Measurements from ENCODE around the gene EIF2AK2. TPM values are rescaled to one million over a fixed set of nuclear protein-coding genes. Genes with fewer than 3 reads are reported as not detected.

EIF2AK2 gene
- total and polyA plus RNA-seq, 5 donors from 2014 or later = 20.5 to 40.9 (median 23.2) TPM

- DNase-seq (no peak), ATAC-seq (ENCODE audit: low read depth in 2 of 2) (no peak)
- H3K36me3 ChIP-seq (ENCODE audit: control insufficient read depth, insufficient read depth, low read length) = peaks cover 76% of the 10 kb centered on the region
- Mint-ChIP-seq H3K36me3 (peaks cover 33% of the 10 kb centered on the region), H3K27ac (peak overlapping the region in 2 of 3 donors; percentile 67 to 77), H3K9me3 (no peaks in the 10 kb centered on the region), H3K4me3 (no peak overlapping the region), H3K27me3 (no peaks in the 10 kb centered on the region), H3K4me1 (peaks cover 0 to 9% (median 0%) of the 10 kb centered on the region in 4 donors)
- H3K4me3 ChIP-seq (ENCODE audit: low read depth, low read length) = no peak overlapping the region
- no peaks in the 10 kb centered on the region for H3K27me3 ChIP-seq (ENCODE audit: control insufficient read depth, insufficient read depth, low read length)
- H3K4me1 ChIP-seq (ENCODE audit: control insufficient read depth, insufficient read depth, low read length, poor library complexity, severe bottlenecking) = no peaks in the 10 kb centered on the region
- no peaks in the 10 kb centered on the region for H3K9me3 ChIP-seq (ENCODE audit: control insufficient read depth in 2 of 2, low read length in 2 of 2)
- H3K27ac ChIP-seq (ENCODE audit: insufficient read depth, low read length, poor library complexity, severe bottlenecking) = no peak overlapping the region
Measured at GRCh38 chr2:37096568-37096967, 60.2 kb downstream of the EIF2AK2 start.

- no peak overlapping the region for H3K27ac ChIP-seq (ENCODE audit: insufficient read depth, low read length, poor library complexity, severe bottlenecking)
- ATAC-seq (ENCODE audit: low read depth in 2 of 2) = no peak
- H3K9me3 Mint-ChIP-seq = no peaks in the 10 kb centered on the region
- H3K27ac Mint-ChIP-seq = peak overlapping the region in 1 of 3 donors; percentile 81
- H3K4me1 Mint-ChIP-seq = peaks cover 12 to 16% (median 14%) of the 10 kb centered on the region in 4 donors
- H3K27me3 ChIP-seq (ENCODE audit: control insufficient read depth, insufficient read depth, low read length) = no peaks in the 10 kb centered on the region
- DNase-seq = no peak
- H3K9me3 ChIP-seq (ENCODE audit: control insufficient read depth in 2 of 2, low read length in 2 of 2) = no peaks in the 10 kb centered on the region
- H3K36me3 ChIP-seq (ENCODE audit: control insufficient read depth, insufficient read depth, low read length) = peaks cover 74% of the 10 kb centered on the region
- H3K4me3 ChIP-seq (ENCODE audit: low read depth, low read length) = no peak overlapping the region
- H3K36me3 Mint-ChIP-seq = peaks cover 38% of the 10 kb centered on the region
- H3K4me3 Mint-ChIP-seq = no peak overlapping the region
- no peaks in the 10 kb centered on the region for H3K27me3 Mint-ChIP-seq
- H3K4me1 ChIP-seq (ENCODE audit: control insufficient read depth, insufficient read depth, low read length, poor library complexity, severe bottlenecking) = no peaks in the 10 kb centered on the region
Measured at GRCh38 chr2:37091873-37092272, 64.9 kb downstream of the EIF2AK2 start.

- H3K36me3 Mint-ChIP-seq = peaks cover 30% of the 10 kb centered on the region
- no peak for DNase-seq
- ATAC-seq (ENCODE audit: low read depth in 2 of 2) = peak in 1 of 2 donors; percentile 31
Measured at GRCh38 chr2:37090019-37090477, 66.7 kb downstream of the EIF2AK2 start.

GRCh38 chr2:37085731-37086147 is 71.0 kb downstream of the EIF2AK2 start:
- H3K36me3 ChIP-seq (ENCODE audit: control insufficient read depth, insufficient read depth, low read length) = peaks cover 28% of the 10 kb centered on the region
- no peaks in the 10 kb centered on the region for H3K27me3 ChIP-seq (ENCODE audit: control insufficient read depth, insufficient read depth, low read length)
- H3K4me1 ChIP-seq (ENCODE audit: control insufficient read depth, insufficient read depth, low read length, poor library complexity, severe bottlenecking) = peaks cover 43% of the 10 kb centered on the region
- Mint-ChIP-seq H3K4me3 (peak overlapping the region in 1 of 4 donors; percentile 58), H3K27me3 (no peaks in the 10 kb centered on the region), H3K9me3 (no peaks in the 10 kb centered on the region), H3K4me1 (peaks cover 27 to 35% (median 30%) of the 10 kb centered on the region in 4 donors), H3K27ac (no peak overlapping the region), H3K36me3 (peaks cover 24% of the 10 kb centered on the region)
- no peaks in the 10 kb centered on the region for H3K9me3 ChIP-seq (ENCODE audit: control insufficient read depth in 2 of 2, low read length in 2 of 2)
- peak overlapping the region; percentile 96 for H3K4me3 ChIP-seq (ENCODE audit: low read depth, low read length)
- DNase-seq (peak in 1 of 3 donors; percentile 3), ATAC-seq (ENCODE audit: low read depth in 2 of 2) (no peak)
- H3K27ac ChIP-seq (ENCODE audit: insufficient read depth, low read length, poor library complexity, severe bottlenecking) = peak overlapping the region; percentile 75

More at GRCh38 chr2:37090019-37090477, 66.7 kb downstream of the EIF2AK2 start:
- Mint-ChIP-seq H3K4me1 (peaks cover 14 to 16% (median 16%) of the 10 kb centered on the region in 4 donors), H3K27ac (no peak overlapping the region), H3K9me3 (no peaks in the 10 kb centered on the region), H3K4me3 (no peak overlapping the region), H3K27me3 (no peaks in the 10 kb centered on the region)
- Histone ChIP-seq H3K4me1 (ENCODE audit: control insufficient read depth, insufficient read depth, low read length, poor library complexity, severe bottlenecking) (peaks cover 7% of the 10 kb centered on the region), H3K4me3 (ENCODE audit: low read depth, low read length) (no peak overlapping the region), H3K27me3 (ENCODE audit: control insufficient read depth, insufficient read depth, low read length) (no peaks in the 10 kb centered on the region), H3K9me3 (ENCODE audit: control insufficient read depth in 2 of 2, low read length in 2 of 2) (no peaks in the 10 kb centered on the region), H3K27ac (ENCODE audit: insufficient read depth, low read length, poor library complexity, severe bottlenecking) (no peak overlapping the region), H3K36me3 (ENCODE audit: control insufficient read depth, insufficient read depth, low read length) (peaks cover 55% of the 10 kb centered on the region)

GRCh38 chr2:37084797-37085196 is 72.0 kb downstream of the EIF2AK2 start:
- Histone ChIP-seq H3K27me3 (ENCODE audit: control insufficient read depth, insufficient read depth, low read length) (no peaks in the 10 kb centered on the region), H3K9me3 (ENCODE audit: control insufficient read depth in 2 of 2, low read length in 2 of 2) (no peaks in the 10 kb centered on the region), H3K36me3 (ENCODE audit: control insufficient read depth, insufficient read depth, low read length) (peaks cover 18% of the 10 kb centered on the region), H3K4me3 (ENCODE audit: low read depth, low read length) (peak overlapping the region; percentile 96), H3K27ac (ENCODE audit: insufficient read depth, low read length, poor library complexity, severe bottlenecking) (peak overlapping the region; percentile 75), H3K4me1 (ENCODE audit: control insufficient read depth, insufficient read depth, low read length, poor library complexity, severe bottlenecking) (peaks cover 51% of the 10 kb centered on the region)
- peaks cover 37 to 45% (median 39%) of the 10 kb centered on the region in 4 donors for H3K4me1 Mint-ChIP-seq
- H3K4me3 Mint-ChIP-seq = no peak overlapping the region
- ATAC-seq (ENCODE audit: low read depth in 2 of 2) (no peak), DNase-seq (no peak)
- H3K27me3 Mint-ChIP-seq = no peaks in the 10 kb centered on the region
- no peak overlapping the region for H3K27ac Mint-ChIP-seq
- H3K36me3 Mint-ChIP-seq = peaks cover 28% of the 10 kb centered on the region
- H3K9me3 Mint-ChIP-seq = no peaks in the 10 kb centered on the region

GRCh38 chr2:37083873-37084794 is 72.6 kb downstream of the EIF2AK2 start, which contains the start of the genes GPATCH11 and HEATR5B:
Gene GPATCH11, plus strand, starts transcription at chr2:37084518. Its CDS starts 3,864 bp downstream, at chr2:37088382.
Gene HEATR5B, minus strand, starts transcription at chr2:37084372. Its CDS starts 958 bp downstream, at chr2:37083414.
- Mint-ChIP-seq H3K9me3 (no peaks in the 10 kb centered on the region), H3K27me3 (no peaks in the 10 kb centered on the region), H3K36me3 (peaks cover 28% of the 10 kb centered on the region), H3K4me1 (peaks cover 38 to 49% (median 44%) of the 10 kb centered on the region in 4 donors), H3K27ac (no peak within 1 kb of the TSS), H3K4me3 (no peak within 1 kb of the TSS)
- no peaks in the 10 kb centered on the region for H3K27me3 ChIP-seq (ENCODE audit: control insufficient read depth, insufficient read depth, low read length)
- H3K4me1 ChIP-seq (ENCODE audit: control insufficient read depth, insufficient read depth, low read length, poor library complexity, severe bottlenecking) = peaks cover 57% of the 10 kb centered on the region
- peak within 1 kb of the TSS; percentile 75 for H3K27ac ChIP-seq (ENCODE audit: insufficient read depth, low read length, poor library complexity, severe bottlenecking)
- H3K4me3 ChIP-seq (ENCODE audit: low read depth, low read length) = peak within 1 kb of the TSS; percentile 96
- H3K9me3 ChIP-seq (ENCODE audit: control insufficient read depth in 2 of 2, low read length in 2 of 2) = no peaks in the 10 kb centered on the region
- ATAC-seq (ENCODE audit: low read depth in 2 of 2) (peak; percentile 80 to 81), DNase-seq (peak; percentile 86 to 95 (median 91))
- peaks cover 13% of the 10 kb centered on the region for H3K36me3 ChIP-seq (ENCODE audit: control insufficient read depth, insufficient read depth, low read length)

GRCh38 chr2:37080689-37081088 is 76.1 kb downstream of the EIF2AK2 start:
- Histone ChIP-seq H3K4me1 (ENCODE audit: control insufficient read depth, insufficient read depth, low read length, poor library complexity, severe bottlenecking) (peaks cover 62% of the 10 kb centered on the region), H3K27me3 (ENCODE audit: control insufficient read depth, insufficient read depth, low read length) (no peaks in the 10 kb centered on the region), H3K27ac (ENCODE audit: insufficient read depth, low read length, poor library complexity, severe bottlenecking) (peak overlapping the region; percentile 60), H3K4me3 (ENCODE audit: low read depth, low read length) (peak overlapping the region; percentile 84), H3K36me3 (ENCODE audit: control insufficient read depth, insufficient read depth, low read length) (peaks cover 38% of the 10 kb centered on the region), H3K9me3 (ENCODE audit: control insufficient read depth in 2 of 2, low read length in 2 of 2) (no peaks in the 10 kb centered on the region)
- H3K4me3 Mint-ChIP-seq = peak overlapping the region in 3 of 4 donors; percentile 80 to 93 (median 82)
- no peaks in the 10 kb centered on the region for H3K27me3 Mint-ChIP-seq
- peaks cover 39% of the 10 kb centered on the region for H3K36me3 Mint-ChIP-seq
- no peaks in the 10 kb centered on the region for H3K9me3 Mint-ChIP-seq
- peak overlapping the region; percentile 72 to 86 (median 78) for H3K27ac Mint-ChIP-seq
- H3K4me1 Mint-ChIP-seq = peaks cover 44 to 54% (median 52%) of the 10 kb centered on the region in 4 donors
- ATAC-seq (ENCODE audit: low read depth in 2 of 2) = no peak
- DNase-seq = no peak

Measured in CD4-positive, CD25-positive, alpha-beta regulatory T cell (primary cell).